MM.1S (cell line): ENCODE data around the gene STON2.

Experiments used
- EZH2 ChIP-seq: fragments of 300-600 bp; sonication (generic); optimal IDR thresholded peaks from 2 replicates; pipeline ENCODE3; 2017; ENCODE audit warnings: low read depth, mild to moderate bottlenecking, antibody characterized with exemption, low read length, mixed read lengths
- EZH2phosphoT487 ChIP-seq: fragments of 300-600 bp; sonication (generic); IDR thresholded peaks from 2 replicates; pipeline ENCODE4 v1.6.1; 2018; ENCODE audit warnings: antibody characterized with exemption, low read length
- TF ChIP-seq, protein P1 (sequence below): fragments of 300-600 bp; sonication (generic); IDR thresholded peaks from 2 replicates; pipeline ENCODE4 v1.5.1; 2016; ENCODE audit warnings: antibody characterized with exemption, low read length, mixed read lengths

DNA sequence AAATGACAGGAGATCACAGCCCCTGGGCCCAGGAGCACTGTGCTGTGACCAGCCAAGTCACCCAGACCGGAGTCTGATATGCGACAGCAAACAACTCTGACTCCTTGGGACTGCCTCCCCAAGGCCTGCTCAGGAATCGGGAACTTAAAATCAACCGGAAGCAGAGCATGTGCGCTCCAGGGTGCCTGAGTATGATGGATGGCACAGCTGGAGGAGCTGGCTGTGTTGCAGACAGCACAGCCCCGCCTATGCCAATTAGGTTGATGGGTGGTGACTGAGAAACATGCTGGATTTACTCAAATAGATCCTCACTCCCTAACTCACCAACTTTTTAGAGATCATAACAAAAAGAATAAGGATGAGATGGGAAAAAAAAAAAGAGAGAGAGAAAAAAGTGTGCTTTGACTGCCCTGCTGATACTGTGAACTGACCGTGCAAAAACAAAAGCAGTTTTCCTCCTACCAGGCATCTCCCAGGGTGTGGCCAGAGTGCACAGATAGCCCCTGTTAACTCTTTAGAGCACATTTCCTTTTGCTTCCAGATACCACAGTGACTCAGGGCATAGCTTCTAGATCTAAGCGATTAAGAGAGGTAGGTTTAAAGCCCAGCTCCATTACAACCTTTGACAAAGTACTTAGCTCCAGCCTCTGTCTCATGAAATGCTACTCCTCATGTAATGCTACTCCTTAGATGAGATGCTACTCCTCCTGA, 27.4 kb upstream of the STON2 start:
- TF ChIP-seq, protein P1, sequence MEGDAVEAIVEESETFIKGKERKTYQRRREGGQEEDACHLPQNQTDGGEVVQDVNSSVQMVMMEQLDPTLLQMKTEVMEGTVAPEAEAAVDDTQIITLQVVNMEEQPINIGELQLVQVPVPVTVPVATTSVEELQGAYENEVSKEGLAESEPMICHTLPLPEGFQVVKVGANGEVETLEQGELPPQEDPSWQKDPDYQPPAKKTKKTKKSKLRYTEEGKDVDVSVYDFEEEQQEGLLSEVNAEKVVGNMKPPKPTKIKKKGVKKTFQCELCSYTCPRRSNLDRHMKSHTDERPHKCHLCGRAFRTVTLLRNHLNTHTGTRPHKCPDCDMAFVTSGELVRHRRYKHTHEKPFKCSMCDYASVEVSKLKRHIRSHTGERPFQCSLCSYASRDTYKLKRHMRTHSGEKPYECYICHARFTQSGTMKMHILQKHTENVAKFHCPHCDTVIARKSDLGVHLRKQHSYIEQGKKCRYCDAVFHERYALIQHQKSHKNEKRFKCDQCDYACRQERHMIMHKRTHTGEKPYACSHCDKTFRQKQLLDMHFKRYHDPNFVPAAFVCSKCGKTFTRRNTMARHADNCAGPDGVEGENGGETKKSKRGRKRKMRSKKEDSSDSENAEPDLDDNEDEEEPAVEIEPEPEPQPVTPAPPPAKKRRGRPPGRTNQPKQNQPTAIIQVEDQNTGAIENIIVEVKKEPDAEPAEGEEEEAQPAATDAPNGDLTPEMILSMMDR = no peak
- TF ChIP-seq EZH2 (no peak), EZH2phosphoT487 (no peak)
